Naive B cell (primary cell): ENCODE data around the gene GLO1. TPM values are rescaled to one million over a fixed set of nuclear protein-coding genes. Genes with fewer than 3 reads are reported as not detected.
A peak's percentile ranks its signal among the peaks of the same experiment; 100 is the strongest.

ENCODE experiments used
- ATAC-seq, 2 donors: fragments of 150-1000 bp; cut with Tn5 transposase; 2 replicates each; pipeline ENCODE4 v1.10.0; 2021; ENCODE audit warnings: low read depth in 2 of 2, mild to moderate bottlenecking in 2 of 2, moderate library complexity in 2 of 2
- DNase-seq: peaks from one replicate; pipeline ENCODE4 v3.0.0; 2022
- H3K27ac Mint-ChIP-seq, 6 donors: one replicate each; pipeline ENCODE4 v1.8.0; 2020 to 2022; ENCODE audit warnings: mild to moderate bottlenecking in 6 of 6, mixed read lengths in 6 of 6, moderate library complexity in 5 of 6, inconsistent platforms in 2 of 6
- H3K27me3 Mint-ChIP-seq, 3 donors: one replicate each; pipeline ENCODE4 v1.8.0; 2021 to 2022; ENCODE audit warnings: mixed read lengths in 3 of 3, mild to moderate bottlenecking in 1 of 3
- H3K36me3 Mint-ChIP-seq, 2 donors: one replicate each; pipeline ENCODE4 v1.8.0; 2020 to 2022; ENCODE audit warnings: mixed read lengths in 2 of 2, inconsistent platforms in 1 of 2, mild to moderate bottlenecking in 1 of 2
- H3K4me1 Mint-ChIP-seq, 3 donors: one replicate each; pipeline ENCODE4 v1.8.0; 2020 to 2022; ENCODE audit warnings: mixed read lengths in 3 of 3, inconsistent platforms in 1 of 3, mild to moderate bottlenecking in 1 of 3, moderate library complexity in 1 of 3
- H3K4me3 Mint-ChIP-seq, 8 donors: one replicate each; pipeline ENCODE4 v1.8.0; 2020 to 2022; ENCODE audit warnings: mild to moderate bottlenecking in 8 of 8, mixed read lengths in 8 of 8, moderate library complexity in 8 of 8, inconsistent platforms in 2 of 8
- H3K9me3 Mint-ChIP-seq, 7 donors: one replicate each; pipeline ENCODE4 v1.8.0; 2020 to 2022; ENCODE audit warnings: mixed read lengths in 7 of 7, mild to moderate bottlenecking in 5 of 7, inconsistent platforms in 2 of 7, moderate library complexity in 1 of 7
- polyA plus RNA-seq, 6 donors: library from polyadenylated mRNA; unstranded; fragments of 300-500 nt; fragmentation: Illumina TruSeq; gene quantifications; one replicate each; pipeline ENCODE4 v1.2.3, GENCODE V29; 2021; ENCODE audit warnings: low read depth in 6 of 6

The GLO1 gene
- polyA plus RNA-seq, 6 donors from 2014 or later = 177 to 363 (median 237) TPM

DNA sequence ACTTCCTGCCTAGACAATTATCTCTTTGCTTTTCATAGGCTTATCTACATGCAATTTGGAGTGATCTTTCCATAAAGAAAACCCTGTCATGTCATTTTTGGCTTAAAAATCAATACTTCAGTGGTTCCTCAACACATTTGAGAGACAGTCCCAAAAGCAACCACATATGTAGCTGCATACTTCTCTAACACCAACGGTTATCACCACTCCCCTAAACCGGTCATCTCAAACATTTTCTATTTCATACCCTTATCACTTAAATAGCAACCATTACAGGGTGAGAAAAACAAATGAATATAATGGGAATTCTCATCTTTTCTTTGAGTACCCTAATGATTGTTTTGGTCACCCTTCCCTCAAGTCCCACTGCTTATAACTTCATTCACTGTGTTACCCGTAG is 5.1 kb downstream of the GLO1 start:
- DNase-seq = no peak
- Mint-ChIP-seq H3K9me3 (peaks cover 8 to 31% (median 20%) of the 10 kb centered on the region in 7 donors), H3K4me1 (peaks cover 41 to 62% (median 52%) of the 10 kb centered on the region in 3 donors), H3K27me3 (no peaks in the 10 kb centered on the region), H3K27ac (peak overlapping the region in 2 of 6 donors; percentile 11 to 41), H3K4me3 (no peak overlapping the region), H3K36me3 (peaks cover 21 to 25% of the 10 kb centered on the region in 2 donors)
- no peak for ATAC-seq

DNA sequence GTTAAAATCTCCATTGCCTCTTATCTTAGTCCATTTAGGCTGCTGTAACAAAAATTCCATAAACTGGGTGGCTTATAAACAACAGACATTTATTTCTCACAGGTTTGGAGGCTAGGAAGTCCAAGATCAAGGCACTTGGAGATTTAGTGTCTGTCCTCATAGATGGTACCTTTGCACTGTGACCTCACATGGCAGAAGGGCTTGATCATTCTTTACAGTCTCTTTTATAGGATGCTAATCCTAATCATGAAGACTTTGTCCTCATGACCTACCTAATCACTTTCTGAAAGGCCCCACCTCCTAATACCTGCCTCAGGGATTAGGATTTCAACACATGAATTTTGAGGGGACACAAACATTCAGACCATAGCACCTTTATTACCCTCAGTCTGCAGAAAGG is 6.6 kb downstream of the GLO1 start:
- H3K4me3 Mint-ChIP-seq = no peak overlapping the region
- ATAC-seq (no peak), DNase-seq (no peak)
- peaks cover 21 to 25% of the 10 kb centered on the region in 2 donors for H3K36me3 Mint-ChIP-seq
- peaks cover 8 to 27% (median 17%) of the 10 kb centered on the region in 7 donors for H3K9me3 Mint-ChIP-seq
- H3K27me3 Mint-ChIP-seq = no peaks in the 10 kb centered on the region
- H3K27ac Mint-ChIP-seq = peak overlapping the region in 2 of 6 donors; percentile 16 to 74
- peaks cover 34 to 51% (median 43%) of the 10 kb centered on the region in 3 donors for H3K4me1 Mint-ChIP-seq

DNA sequence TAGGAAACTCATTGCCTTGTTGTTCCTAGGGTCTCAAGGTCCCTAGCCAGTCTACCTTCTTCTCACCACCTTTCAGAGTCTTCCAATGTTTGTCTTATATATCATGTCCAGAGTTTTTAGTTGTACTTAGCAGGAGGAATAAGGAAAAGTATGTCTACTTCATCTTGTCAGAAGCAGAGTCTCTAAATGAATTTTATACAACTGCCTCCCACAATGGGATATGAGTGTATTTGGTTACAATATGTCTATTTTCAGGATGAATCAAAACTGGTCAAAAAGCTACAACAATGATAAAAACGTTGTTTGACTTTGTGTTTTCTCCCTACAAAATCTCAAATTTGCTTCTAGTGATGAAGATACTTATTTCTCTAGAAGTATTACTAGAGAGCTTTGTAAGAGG is 7.0 kb downstream of the GLO1 start:
- Mint-ChIP-seq H3K27ac (peak overlapping the region in 4 of 6 donors; percentile 1 to 74 (median 18)), H3K4me3 (no peak overlapping the region), H3K9me3 (peaks cover 8 to 23% (median 17%) of the 10 kb centered on the region in 7 donors), H3K36me3 (peaks cover 21 to 25% of the 10 kb centered on the region in 2 donors), H3K27me3 (no peaks in the 10 kb centered on the region), H3K4me1 (peaks cover 34 to 53% (median 48%) of the 10 kb centered on the region in 3 donors)
- DNase-seq (no peak), ATAC-seq (no peak)

DNA sequence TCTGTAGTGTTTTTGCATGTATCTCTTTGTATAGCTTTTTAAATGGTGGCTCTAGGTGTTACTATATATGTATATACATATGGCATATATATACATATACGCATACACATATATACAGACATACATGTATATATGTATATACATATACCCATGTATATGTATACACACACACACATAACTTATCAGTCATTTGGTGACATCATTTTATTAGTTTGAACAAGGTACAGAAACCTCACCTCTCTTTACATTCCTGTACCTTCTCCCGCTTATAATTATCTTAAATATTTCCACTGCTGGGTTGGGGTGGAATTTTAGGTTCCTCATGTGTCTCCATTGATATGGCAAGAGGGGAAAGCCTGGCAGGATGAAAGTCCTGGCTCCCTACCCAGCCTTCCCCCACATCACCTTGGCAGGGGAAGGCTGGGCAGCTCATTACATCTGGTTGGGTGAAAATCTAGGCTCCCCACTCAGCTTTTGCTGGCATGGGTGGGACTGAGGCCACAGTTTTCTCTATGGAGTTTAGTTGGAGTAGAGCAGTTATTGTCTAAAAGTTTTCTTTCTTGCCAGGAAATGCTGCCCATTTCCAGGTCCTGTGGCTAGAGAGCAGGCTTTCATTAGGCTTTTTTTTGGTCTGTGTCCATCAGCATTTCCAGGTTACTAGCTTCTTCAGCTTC is 7.6 kb downstream of the GLO1 start:
- Mint-ChIP-seq H3K36me3 (peaks cover 19 to 21% of the 10 kb centered on the region in 2 donors), H3K9me3 (peaks cover 7 to 18% (median 14%) of the 10 kb centered on the region in 7 donors), H3K27me3 (no peaks in the 10 kb centered on the region), H3K4me1 (peaks cover 34 to 55% (median 47%) of the 10 kb centered on the region in 3 donors), H3K27ac (peak overlapping the region in 3 of 6 donors; percentile 18 to 36 (median 34)), H3K4me3 (no peak overlapping the region)
- ATAC-seq (no peak), DNase-seq (no peak)

DNA sequence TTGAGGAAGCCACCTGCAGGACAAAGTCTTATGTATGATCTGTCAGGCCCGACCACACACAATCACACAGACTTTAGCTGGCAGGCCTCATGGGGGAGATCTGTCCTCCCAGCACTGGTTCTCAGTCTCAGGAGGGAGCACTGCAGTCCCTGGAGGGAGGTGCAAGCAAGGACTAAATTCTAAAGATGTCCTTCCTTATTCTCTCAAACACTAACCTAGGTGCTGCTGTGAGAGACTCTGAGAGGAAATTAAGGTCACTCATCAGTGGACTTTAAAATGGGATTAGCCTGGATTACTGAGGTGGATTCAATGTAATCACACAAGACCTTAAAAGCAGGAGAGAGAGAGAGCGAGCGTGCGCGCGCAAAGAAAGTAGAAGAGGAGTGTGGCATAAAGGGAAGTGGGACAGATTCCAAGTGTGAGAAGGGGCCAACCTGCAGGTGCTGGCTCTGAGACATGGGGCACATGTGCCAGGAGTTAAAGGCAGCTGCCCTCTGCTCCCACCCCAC is 14.3 kb downstream of the GLO1 start:
- Mint-ChIP-seq H3K36me3 (peaks cover 0 to 8% of the 10 kb centered on the region in 2 donors), H3K4me1 (peaks cover 27 to 56% (median 52%) of the 10 kb centered on the region in 3 donors), H3K4me3 (peak overlapping the region in 7 of 8 donors; percentile 50 to 85 (median 75)), H3K9me3 (no peaks in the 10 kb centered on the region), H3K27me3 (no peaks in the 10 kb centered on the region), H3K27ac (peak overlapping the region; percentile 60 to 92 (median 84))
- peak; percentile 90 for ATAC-seq
- DNase-seq = peak; percentile 22

DNA sequence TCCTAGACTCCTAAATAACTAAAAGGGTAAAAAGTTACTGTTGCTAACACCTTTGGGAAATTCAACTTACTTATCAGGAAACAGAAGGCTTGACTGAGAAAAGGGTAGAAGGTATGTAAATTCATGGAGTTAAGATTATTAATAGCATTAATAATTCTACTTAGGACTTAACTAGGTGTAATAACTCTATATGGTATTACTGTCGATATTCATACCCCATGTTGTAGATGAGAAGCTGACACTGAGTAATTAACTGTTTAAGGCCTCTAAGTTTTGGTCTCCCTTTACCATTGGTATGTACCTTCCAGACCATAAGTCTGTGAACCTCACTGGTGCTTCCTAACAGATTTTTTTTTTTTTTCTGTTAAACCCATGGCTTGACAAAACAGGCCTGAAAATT is 15.4 kb downstream of the GLO1 start:
- no peaks in the 10 kb centered on the region for H3K9me3 Mint-ChIP-seq
- DNase-seq = no peak
- ATAC-seq = no peak
- H3K27me3 Mint-ChIP-seq = no peaks in the 10 kb centered on the region
- H3K4me1 Mint-ChIP-seq = peaks cover 21 to 52% (median 41%) of the 10 kb centered on the region in 3 donors
- H3K36me3 Mint-ChIP-seq = peaks cover 0 to 8% of the 10 kb centered on the region in 2 donors
- peak overlapping the region in 3 of 6 donors; percentile 55 to 76 (median 60) for H3K27ac Mint-ChIP-seq
- no peak overlapping the region for H3K4me3 Mint-ChIP-seq

DNA sequence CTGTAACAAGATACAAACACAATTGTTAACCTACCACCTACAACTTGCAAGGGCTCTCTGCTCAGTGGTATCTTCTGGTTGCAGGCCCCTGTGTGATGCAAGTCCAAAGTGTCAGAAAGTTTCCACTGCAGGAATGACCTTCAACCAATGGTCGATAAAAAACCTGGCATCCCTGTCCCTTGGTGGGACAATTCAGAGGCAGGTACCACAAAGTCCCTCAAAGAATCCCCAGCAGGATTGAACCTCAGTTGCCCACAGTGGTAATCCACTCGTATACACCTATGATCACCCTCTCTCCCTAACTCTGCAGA is 15.9 kb downstream of the GLO1 start:
- Mint-ChIP-seq H3K9me3 (no peaks in the 10 kb centered on the region), H3K27me3 (no peaks in the 10 kb centered on the region), H3K4me3 (peak overlapping the region in 1 of 8 donors; percentile 38), H3K36me3 (peaks cover 1 to 10% of the 10 kb centered on the region in 2 donors), H3K27ac (peak overlapping the region in 5 of 6 donors; percentile 6 to 76 (median 55)), H3K4me1 (peaks cover 22 to 50% (median 42%) of the 10 kb centered on the region in 3 donors)
- no peak for ATAC-seq
- no peak for DNase-seq

DNA sequence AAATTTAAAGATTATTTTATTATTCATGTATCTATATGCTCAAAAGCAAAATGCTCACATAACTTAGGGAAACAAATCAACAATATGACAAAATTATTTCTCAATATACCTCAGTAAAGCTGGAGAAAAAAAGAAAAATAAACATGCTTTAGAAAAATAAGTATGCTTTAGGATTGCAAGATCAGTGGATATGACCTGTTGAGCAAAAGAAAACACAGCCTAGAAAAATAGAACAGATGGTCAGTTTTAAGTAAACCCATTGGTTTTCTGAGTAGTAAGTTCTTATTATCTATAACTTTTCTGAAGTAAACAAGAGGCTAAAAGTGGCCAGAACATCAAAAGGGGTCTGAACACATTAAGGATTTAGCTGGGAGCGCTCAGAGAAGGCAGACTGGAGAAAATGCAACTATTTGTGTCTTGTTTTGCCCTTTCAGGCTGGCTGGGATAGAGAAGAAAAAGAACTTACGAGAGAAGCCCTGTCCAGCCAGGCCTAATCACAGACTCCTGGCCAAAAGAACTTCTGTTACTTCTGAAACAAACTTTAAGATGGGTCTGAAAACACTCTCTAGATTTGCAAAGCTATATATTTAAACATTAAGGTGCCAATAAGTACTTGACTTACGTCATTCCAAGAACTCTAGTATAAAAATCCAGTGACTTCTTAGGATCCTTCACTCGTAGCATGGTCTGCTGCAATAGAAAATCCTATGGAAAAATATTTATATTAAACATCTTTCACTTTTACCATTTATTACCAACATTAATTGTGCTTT is 16.5 kb downstream of the GLO1 start:
- no peak for DNase-seq
- Mint-ChIP-seq H3K27ac (peak overlapping the region in 3 of 6 donors; percentile 60 to 76 (median 68)), H3K4me3 (no peak overlapping the region), H3K36me3 (peaks cover 7 to 15% of the 10 kb centered on the region in 2 donors), H3K9me3 (no peaks in the 10 kb centered on the region), H3K27me3 (no peaks in the 10 kb centered on the region), H3K4me1 (peaks cover 25 to 54% (median 48%) of the 10 kb centered on the region in 3 donors)
- no peak for ATAC-seq

DNA sequence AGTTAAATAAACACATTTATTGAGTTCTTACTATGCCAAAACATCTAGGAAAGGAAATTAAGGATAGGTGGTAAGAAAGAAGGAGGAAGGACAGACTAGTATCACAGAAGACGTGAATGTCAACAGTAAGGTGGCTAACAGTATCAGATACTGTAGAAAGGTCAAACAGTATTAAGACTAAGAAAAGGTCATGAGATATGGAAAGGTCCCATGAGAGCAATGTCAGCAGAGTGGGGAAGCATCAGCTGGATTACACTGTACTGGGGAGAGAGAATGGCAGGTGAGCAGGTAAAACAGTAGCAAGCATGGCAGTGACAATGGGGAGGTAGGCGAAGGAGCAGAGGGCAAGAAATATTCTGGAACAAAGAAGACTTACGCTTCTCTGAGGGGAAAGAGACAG is 18.0 kb downstream of the GLO1 start:
- peaks cover 25 to 46% (median 44%) of the 10 kb centered on the region in 3 donors for H3K4me1 Mint-ChIP-seq
- ATAC-seq = no peak
- H3K27me3 Mint-ChIP-seq = no peaks in the 10 kb centered on the region
- H3K36me3 Mint-ChIP-seq = peaks cover 8 to 16% of the 10 kb centered on the region in 2 donors
- H3K9me3 Mint-ChIP-seq = no peaks in the 10 kb centered on the region
- H3K4me3 Mint-ChIP-seq = no peak overlapping the region
- DNase-seq = no peak
- peak overlapping the region in 3 of 6 donors; percentile 1 to 70 (median 10) for H3K27ac Mint-ChIP-seq

DNA sequence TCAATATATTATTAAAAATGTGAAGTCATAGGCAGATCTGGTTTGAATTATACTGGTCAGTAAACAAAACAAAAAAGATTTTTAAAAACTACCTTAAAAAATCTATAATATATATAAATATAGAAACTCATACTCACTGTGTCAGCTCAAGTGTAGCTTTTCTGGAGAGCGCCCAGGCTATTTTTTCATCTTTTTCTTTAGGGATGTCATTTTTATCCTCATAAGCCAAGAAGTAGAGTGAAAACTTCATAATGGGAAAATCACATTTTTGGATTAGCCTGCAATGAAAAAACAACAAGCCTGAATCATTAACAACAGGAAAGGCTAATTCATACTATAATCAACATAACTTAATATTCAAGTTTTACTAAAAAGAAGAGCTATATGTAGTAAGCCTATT is 18.7 kb downstream of the GLO1 start:
- H3K36me3 Mint-ChIP-seq = peaks cover 8 to 16% of the 10 kb centered on the region in 2 donors
- peak overlapping the region in 1 of 6 donors; percentile 65 for H3K27ac Mint-ChIP-seq
- ATAC-seq (no peak), DNase-seq (no peak)
- H3K4me3 Mint-ChIP-seq = no peak overlapping the region
- no peaks in the 10 kb centered on the region for H3K9me3 Mint-ChIP-seq
- H3K4me1 Mint-ChIP-seq = peaks cover 22 to 40% (median 39%) of the 10 kb centered on the region in 3 donors
- H3K27me3 Mint-ChIP-seq = no peaks in the 10 kb centered on the region

DNA sequence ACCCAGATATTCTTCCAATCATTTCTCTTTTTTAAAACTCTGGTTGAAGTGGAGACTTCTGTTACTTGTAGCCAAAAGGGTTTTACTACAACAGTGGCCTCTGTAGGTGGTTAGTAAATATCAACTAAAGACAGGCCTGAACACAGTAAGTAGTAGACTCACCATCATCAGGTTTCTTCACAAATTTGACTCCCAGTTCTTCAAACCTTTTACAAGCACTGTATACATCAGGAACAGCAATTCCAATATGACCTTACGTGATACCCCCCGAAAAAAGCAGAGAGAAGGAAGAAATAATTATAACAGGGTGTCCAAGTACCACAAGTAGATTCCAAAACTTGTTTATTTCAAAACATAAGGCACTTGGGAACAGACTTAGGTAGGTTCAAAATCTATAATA is 21.1 kb downstream of the GLO1 start:
- H3K9me3 Mint-ChIP-seq = peaks cover 0 to 3% (median 0%) of the 10 kb centered on the region in 7 donors
- peaks cover 24 to 43% (median 41%) of the 10 kb centered on the region in 3 donors for H3K4me1 Mint-ChIP-seq
- peaks cover 17 to 25% of the 10 kb centered on the region in 2 donors for H3K36me3 Mint-ChIP-seq
- DNase-seq = no peak
- H3K27me3 Mint-ChIP-seq = no peaks in the 10 kb centered on the region
- H3K27ac Mint-ChIP-seq = peak overlapping the region in 4 of 6 donors; percentile 60 to 89 (median 77)
- peak overlapping the region in 2 of 8 donors; percentile 32 to 41 for H3K4me3 Mint-ChIP-seq
- no peak for ATAC-seq

DNA sequence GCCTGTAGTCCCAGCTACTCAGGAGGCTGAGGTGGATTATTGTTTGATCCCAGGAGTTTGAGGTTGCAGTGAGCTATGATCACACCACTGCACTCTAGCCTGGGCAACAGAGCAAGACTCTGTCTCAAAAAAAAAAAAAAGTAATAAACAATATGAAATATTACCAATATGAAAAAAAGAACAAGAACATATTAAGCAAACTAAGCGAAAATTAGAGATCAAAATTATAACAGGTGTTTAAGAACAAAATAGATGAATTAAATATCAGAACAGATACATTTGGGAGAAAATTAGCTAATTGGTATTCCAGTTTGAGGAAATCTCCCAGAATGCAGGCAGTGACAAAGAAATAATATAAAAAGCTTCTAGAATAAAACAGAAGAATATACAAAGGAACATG is 23.3 kb downstream of the GLO1 start:
- Mint-ChIP-seq H3K4me3 (peak overlapping the region in 1 of 8 donors; percentile 33), H3K27ac (peak overlapping the region in 2 of 6 donors; percentile 26 to 63), H3K27me3 (no peaks in the 10 kb centered on the region), H3K4me1 (peaks cover 36 to 46% (median 44%) of the 10 kb centered on the region in 3 donors), H3K36me3 (peaks cover 32 to 33% of the 10 kb centered on the region in 2 donors), H3K9me3 (peaks cover 0 to 7% (median 3%) of the 10 kb centered on the region in 7 donors)
- no peak for DNase-seq
- ATAC-seq = no peak

DNA sequence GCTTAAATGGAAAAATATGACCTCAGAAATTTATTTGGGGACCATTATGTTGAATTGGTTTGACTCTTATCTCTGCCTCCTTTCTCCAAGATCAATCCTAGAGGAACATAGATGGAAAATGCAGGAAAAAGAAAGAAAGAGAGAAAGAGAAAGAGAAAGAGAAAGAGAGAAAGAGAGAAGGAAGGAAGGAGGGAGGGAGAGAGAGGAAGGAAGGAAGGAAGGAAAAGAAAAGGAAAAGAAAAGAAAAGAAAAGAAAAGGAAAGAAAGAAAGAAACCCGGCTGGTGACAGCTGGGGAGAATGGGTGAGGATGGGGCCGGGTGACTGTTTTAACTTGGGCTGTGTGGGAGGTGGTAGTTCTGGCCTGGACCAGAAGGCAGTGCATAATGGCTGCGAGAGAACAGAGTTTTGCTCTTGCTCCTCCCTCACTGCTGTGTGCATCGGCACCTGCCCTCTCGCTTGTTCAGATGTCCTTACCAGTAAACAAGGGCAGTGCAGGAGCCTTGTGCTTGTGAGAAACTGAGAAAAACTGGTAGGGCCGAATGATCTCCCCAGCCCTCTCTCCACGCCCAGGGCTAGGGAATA is 24.7 kb downstream of the GLO1 start:
- Mint-ChIP-seq H3K4me3 (peak overlapping the region; percentile 33 to 89 (median 78)), H3K27me3 (no peaks in the 10 kb centered on the region), H3K27ac (peak overlapping the region; percentile 63 to 98 (median 96)), H3K4me1 (peaks cover 47 to 59% (median 58%) of the 10 kb centered on the region in 3 donors), H3K36me3 (peaks cover 32 to 37% of the 10 kb centered on the region in 2 donors), H3K9me3 (peaks cover 0 to 17% (median 6%) of the 10 kb centered on the region in 7 donors)
- ATAC-seq = peak; percentile 43 to 57
- DNase-seq = no peak
